D341Med (cell line): ENCODE data around the gene KLF3.

ENCODE experiments used
- DNase-seq: peaks from one replicate; pipeline ENCODE4 v3.0.0; 2012; ENCODE audit warnings: low spot score

The KLF3 gene

GRCh38 chr4:38656111-38656510 lies 7.9 kb upstream of the KLF3 start:
- DNase-seq: no peak

GRCh38 chr4:38659346-38659745 lies 4.7 kb upstream of the KLF3 start:
- DNase-seq: no peak

- DNase-seq: no peak
These were observed 3.2 kb upstream of the KLF3 start for GRCh38 chr4:38660838-38661237.

GRCh38 chr4:38661371-38661770 lies 2.6 kb upstream of the KLF3 start:
- DNase-seq: no peak

GRCh38 chr4:38662522-38663089 lies 1.4 kb upstream of the KLF3 start:
- DNase-seq: no peak

- peak; percentile 88 for DNase-seq
These were observed 754 bp upstream of the KLF3 start for GRCh38 chr4:38663090-38663800.

GRCh38 chr4:38664706-38665401 lies 855 bp downstream of the KLF3 start:
- peak; percentile 68 for DNase-seq

- DNase-seq: no peak
These were observed 1.8 kb downstream of the KLF3 start for GRCh38 chr4:38665551-38666411.

GRCh38 chr4:38666766-38667084 lies 2.7 kb downstream of the KLF3 start:
- DNase-seq: no peak

- peak; percentile 38 for DNase-seq
These were observed 3.3 kb downstream of the KLF3 start for GRCh38 chr4:38667085-38667893.

- no peak for DNase-seq
These were observed 4.4 kb downstream of the KLF3 start for GRCh38 chr4:38668203-38668971.

GRCh38 chr4:38669208-38669607 lies 5.2 kb downstream of the KLF3 start:
- DNase-seq: no peak

- DNase-seq: no peak
These were observed 6.3 kb downstream of the KLF3 start for GRCh38 chr4:38670109-38670901.

- no peak for DNase-seq
These were observed 7.1 kb downstream of the KLF3 start for GRCh38 chr4:38670939-38671591.

GRCh38 chr4:38671592-38671940 lies 7.6 kb downstream of the KLF3 start:
- no peak for DNase-seq

- DNase-seq: no peak
These were observed 8.0 kb downstream of the KLF3 start for GRCh38 chr4:38672074-38672396.

GRCh38 chr4:38672397-38673129 lies 8.6 kb downstream of the KLF3 start:
- DNase-seq: peak; percentile 55

- no peak for DNase-seq
These were observed 9.4 kb downstream of the KLF3 start for GRCh38 chr4:38673130-38673978.
